Right forelimb (tissue), 1 donor: ENCODE measurements around the gene GGT5.

Experiments used
- DNase-seq: peaks from one replicate; pipeline ENCODE4 v3.0.0-alpha.2; 2018

GGT5 gene

DNA sequence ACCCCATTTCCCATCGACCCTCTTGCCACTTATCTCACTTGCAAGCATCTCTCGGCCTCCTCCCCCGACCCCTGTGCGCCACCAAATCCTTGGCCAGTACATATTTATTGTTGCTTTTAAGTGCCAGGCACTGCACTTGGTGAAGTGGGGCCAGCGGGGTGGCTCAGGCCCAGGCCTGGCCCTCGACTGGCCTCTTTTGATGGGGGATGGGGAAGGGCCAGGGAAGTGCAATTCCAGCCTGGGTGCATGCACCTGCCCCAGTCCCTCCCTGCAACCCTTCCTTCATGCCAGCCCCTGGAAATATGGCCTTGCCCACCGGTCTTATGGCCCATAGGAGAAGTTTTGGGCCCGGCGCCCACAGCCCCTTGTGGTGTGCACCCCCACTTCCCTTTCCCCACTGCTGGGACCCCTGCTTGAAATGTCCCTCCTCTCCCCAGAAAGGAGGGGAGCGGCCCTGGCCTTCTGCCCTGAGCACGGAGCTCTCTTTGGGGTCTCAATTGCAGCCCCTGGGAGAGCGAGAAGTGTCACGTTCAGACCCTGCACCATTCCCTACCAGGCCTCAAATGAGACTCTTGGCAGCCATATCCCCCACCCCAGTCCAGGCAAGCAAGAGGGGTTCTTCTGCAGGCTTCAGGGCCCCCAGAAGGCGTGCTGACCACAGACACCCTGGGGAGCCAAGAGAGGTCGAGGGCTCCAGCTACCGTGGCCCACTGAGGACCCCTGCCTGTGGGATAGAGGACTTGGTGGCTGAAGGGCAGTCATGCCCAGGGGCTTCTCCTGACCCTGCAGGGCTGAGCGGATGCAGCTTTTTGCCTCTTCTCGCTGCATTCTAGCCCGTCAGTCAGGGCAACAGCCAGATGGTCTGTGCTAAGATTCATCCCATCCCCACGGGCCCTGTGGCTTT lies 62.6 kb downstream of the GGT5 start:
- DNase-seq = no peak

- DNase-seq = no peak
Observed at GRCh38 chr22:24181088-24181995, 63.5 kb downstream of the GGT5 start, which contains the start of gene SUSD2. Gene SUSD2 (plus strand): TSS chr22:24181487. CDS start chr22:24181520, 33 bp downstream.

- no peak for DNase-seq
Observed at GRCh38 chr22:24180316-24181087, 64.4 kb downstream of the GGT5 start.

DNA sequence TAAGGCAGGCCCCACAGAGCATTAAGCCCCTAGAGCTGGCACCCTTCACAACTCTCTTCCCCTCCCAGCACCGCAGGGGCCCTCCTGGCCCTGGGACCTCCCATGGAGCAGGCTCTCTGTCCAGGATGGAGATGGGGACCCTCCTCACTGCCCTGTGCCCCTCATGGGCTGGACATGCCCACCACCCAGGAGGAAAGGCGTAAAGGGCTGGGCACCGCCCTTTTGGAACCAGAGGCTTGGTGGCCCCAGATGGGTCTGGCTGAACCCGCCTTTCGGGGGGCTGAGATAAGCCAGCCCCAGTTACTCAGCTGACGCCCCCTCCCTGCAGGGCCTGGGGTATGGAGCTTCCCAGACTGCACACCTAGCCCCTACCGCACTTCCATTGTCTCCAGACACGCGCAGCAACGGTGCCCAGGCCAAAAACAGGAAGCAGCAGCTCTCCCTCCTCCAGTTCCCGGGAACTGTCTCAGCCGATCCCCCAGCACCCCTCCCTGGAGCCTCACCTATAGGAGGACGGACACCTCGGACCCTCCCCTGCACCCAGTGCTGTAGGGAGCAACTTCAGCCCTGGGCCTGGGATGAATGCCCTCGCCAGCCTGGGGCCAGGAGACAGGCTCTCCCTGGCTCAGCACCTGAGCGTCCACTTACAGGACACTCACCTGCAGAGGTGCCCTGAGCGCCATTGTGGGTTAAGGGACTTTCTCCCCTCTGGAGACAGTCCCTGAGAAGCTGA lies 65.2 kb downstream of the GGT5 start:
- DNase-seq = no peak

DNA sequence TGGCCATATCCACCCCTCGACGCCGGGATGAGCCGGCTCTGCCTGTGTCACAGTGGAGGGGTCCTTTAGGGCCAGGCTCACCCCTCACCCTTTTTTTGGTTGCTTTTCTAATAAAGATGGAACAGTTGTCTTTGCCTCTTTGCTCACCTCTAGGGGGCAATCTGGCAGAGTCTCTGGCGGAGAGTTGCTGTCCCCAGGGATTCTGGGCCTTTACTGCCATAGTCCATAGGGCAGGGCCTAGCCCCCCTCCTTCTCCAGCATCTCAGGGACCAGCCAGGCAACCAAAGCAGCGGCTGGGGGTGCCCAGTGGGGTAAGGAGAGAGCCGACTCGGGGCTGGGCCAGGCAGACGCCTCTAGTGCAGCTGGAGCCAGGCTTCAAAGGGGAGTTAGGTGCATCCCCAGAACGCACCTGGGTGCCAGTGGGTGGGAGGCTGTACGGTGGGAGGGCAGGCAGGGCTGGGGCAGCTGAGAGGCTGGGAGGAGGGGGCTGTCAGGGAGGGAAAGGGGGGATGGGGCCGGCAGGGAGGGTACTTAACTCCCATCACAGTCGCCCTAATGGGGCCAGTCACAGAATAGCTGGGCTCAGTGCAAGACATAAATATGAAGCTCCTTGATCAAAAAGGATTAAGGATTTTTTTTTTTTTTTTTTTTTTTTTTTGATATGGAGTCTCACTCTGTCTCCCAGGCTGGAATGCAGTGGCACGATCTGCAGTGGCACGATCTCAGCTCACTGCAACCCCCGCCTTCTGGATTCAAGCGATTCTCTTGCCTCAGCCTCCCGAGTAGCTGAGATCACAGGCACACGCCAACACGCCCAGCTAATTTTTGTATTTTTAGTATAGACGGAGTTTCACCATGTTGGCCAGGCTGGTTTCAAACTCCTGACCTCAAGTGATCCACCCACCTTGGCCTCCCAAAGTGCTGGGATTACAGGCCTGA lies 66.1 kb downstream of the GGT5 start:
- DNase-seq = no peak

DNA sequence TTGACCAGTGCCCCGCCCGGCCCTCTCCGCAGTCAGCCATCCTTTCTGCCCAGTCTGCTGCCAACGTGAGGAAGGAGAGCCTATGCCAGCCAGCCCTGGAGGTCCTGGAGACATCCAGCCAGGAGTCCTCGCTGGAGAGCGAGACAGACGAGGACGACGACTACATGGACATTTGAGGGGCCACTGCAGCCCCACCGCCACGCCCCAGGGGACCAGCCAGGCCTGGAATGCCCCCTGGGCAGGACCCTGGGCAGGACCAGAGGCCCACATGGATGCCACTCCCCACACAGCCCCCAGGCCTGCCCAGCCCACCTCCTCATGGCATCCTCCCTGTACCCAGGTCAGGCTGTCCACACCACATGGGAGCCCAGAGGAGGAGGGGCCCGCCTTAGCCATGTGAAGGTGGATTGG lies 66.9 kb downstream of the GGT5 start:
- no peak for DNase-seq

DNA sequence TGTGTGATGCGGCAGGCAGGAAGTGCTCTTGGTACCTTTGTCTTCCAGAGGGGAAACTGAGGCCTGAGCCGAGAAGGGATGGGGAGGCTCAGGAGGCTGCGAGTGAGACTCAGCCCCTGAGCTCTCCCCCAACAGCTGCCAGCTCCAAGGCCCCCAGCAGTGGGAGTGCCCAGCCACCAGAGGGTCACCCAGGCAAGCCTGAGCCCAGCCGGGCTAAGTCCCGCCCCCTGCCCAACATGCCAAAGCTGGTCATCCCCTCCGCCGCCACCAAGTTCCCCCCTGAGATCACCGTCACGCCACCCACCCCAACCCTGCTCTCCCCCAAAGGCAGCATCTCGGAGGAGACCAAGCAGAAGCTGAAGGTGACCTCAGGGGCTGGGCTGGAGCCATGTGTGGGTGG lies 67.4 kb downstream of the GGT5 start:
- no peak for DNase-seq

- no peak for DNase-seq
Observed at GRCh38 chr22:24177045-24177444, 67.8 kb downstream of the GGT5 start.

DNA sequence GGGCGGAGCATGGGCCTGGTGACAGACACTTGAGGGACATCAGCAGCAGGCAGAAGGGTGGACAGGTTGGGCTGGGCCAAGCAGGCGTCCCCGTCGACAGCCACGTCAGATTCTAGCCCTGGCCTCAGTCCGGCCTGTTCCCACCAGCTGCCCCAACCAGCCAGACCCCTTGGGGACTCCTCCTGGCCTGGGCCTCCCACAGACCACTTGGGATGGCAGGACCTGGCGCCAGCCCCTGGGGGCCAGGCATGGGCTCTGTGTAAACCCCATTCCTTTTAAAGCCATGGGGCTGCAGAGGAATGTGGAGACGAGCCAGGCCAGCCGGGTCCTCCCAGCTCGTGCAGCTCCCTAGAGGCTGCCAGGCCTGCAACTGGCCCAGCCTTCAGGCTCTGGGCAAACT lies 68.3 kb downstream of the GGT5 start:
- DNase-seq = no peak

GRCh38 chr22:24176040-24176439 lies 68.8 kb downstream of the GGT5 start:
- no peak for DNase-seq

- DNase-seq = peak; percentile 81
Observed at GRCh38 chr22:24175160-24175808, 69.6 kb downstream of the GGT5 start.

GRCh38 chr22:24171822-24172221 lies 73.1 kb downstream of the GGT5 start:
- DNase-seq = no peak

GRCh38 chr22:24170632-24171031 lies 74.2 kb downstream of the GGT5 start:
- DNase-seq = no peak

DNA sequence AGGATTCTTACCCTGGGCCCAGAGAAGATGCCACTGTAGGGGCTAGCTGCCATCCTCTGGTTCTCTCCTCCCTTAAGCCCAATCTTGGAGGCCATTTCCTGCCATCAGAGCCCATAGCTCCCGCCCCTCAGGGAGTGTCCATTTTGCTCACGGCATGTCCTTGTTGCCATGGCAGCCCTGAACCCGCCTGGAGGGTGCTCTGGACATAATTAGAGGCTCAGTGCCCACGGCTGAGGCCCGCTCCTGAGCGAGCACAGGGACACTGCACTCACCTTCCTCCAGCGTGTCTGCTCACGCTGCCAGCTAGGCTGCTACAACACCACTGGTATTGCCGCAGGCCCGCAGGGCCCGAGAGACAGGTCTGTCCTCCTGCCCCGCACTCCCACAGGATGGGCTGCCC lies 74.7 kb downstream of the GGT5 start:
- DNase-seq = no peak
